ENCODE data around the gene RBP5.

Gene RBP5

DNA sequence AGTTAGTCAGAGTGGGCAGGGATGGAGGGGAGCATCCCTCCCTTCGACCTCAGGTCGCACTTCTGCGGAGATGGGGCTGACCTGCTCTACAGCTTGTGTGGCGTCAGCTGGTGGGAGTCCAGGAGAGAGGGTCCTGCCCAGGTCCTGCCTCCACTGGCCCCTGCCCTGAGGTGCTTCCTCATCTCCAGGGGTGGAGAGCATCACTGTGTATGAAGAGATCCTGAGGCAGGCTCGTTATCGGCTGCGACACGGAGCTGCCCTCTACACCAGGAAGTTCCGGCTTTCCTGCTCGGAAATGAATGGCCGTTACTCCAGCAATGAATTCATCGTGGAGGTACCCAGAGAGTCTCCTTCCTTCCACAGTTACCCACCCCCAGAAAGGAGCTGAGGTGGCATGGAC lies 21.7 kb upstream of the RBP5 start:
- TF ChIP-seq NFIC (IDR thresholded peaks at IDR 0.05), result no peak
- TF ChIP-seq ZBTB7A (IDR thresholded peaks at IDR 0.05; ENCODE audit: low read depth), result no peak
- no peak for TF ChIP-seq EP300 (IDR thresholded peaks at IDR 0.05; ENCODE audit: borderline replicate concordance)
- no peak for TF ChIP-seq YY1 (IDR thresholded peaks at IDR 0.05; ENCODE audit: low read depth)
- TF ChIP-seq TCF12 (IDR thresholded peaks at IDR 0.05; ENCODE audit: low read depth), result no peak
- no peak for TF ChIP-seq FOXM1 (IDR thresholded peaks at IDR 0.05; ENCODE audit: borderline replicate concordance, low read depth)

GRCh38 chr12:7146906-7147305 lies 18.2 kb upstream of the RBP5 start:
- TF ChIP-seq RAD21 (IDR thresholded peaks at IDR 0.05; ENCODE audit: low read depth) (no peak), NFIC (IDR thresholded peaks at IDR 0.05) (no peak), EGR1 (IDR thresholded peaks at IDR 0.05) (no peak), ZBTB7A (IDR thresholded peaks at IDR 0.05; ENCODE audit: low read depth) (no peak), CEBPB (IDR thresholded peaks at IDR 0.05) (no peak), REST (IDR thresholded peaks at IDR 0.05; ENCODE audit: low read depth) (no peak), TEAD4 (IDR thresholded peaks at IDR 0.05) (no peak), EP300 (IDR thresholded peaks at IDR 0.05; ENCODE audit: borderline replicate concordance) (no peak), YY1 (IDR thresholded peaks at IDR 0.05; ENCODE audit: low read depth) (no peak), TAF1 (IDR thresholded peaks at IDR 0.05; ENCODE audit: low read depth) (no peak), FOXM1 (IDR thresholded peaks at IDR 0.05; ENCODE audit: borderline replicate concordance, low read depth) (no peak), MAX (IDR thresholded peaks at IDR 0.05) (no peak), TCF12 (IDR thresholded peaks at IDR 0.05; ENCODE audit: low read depth) (no peak), USF1 (IDR thresholded peaks at IDR 0.05) (no peak), CREB1 (IDR thresholded peaks at IDR 0.05; ENCODE audit: low read depth) (no peak)

- TF ChIP-seq USF1 (IDR thresholded peaks at IDR 0.05) (no peak), MAX (IDR thresholded peaks at IDR 0.05) (no peak), CREB1 (IDR thresholded peaks at IDR 0.05; ENCODE audit: low read depth) (no peak), FOXM1 (IDR thresholded peaks at IDR 0.05; ENCODE audit: borderline replicate concordance, low read depth) (no peak), EP300 (IDR thresholded peaks at IDR 0.05; ENCODE audit: borderline replicate concordance) (no peak), CEBPB (IDR thresholded peaks at IDR 0.05) (no peak), NFIC (IDR thresholded peaks at IDR 0.05) (no peak), TAF1 (IDR thresholded peaks at IDR 0.05; ENCODE audit: low read depth) (no peak), RAD21 (IDR thresholded peaks at IDR 0.05; ENCODE audit: low read depth) (no peak), TCF12 (IDR thresholded peaks at IDR 0.05; ENCODE audit: low read depth) (no peak), YY1 (IDR thresholded peaks at IDR 0.05; ENCODE audit: low read depth) (no peak), ZBTB7A (IDR thresholded peaks at IDR 0.05; ENCODE audit: low read depth) (no peak), EGR1 (IDR thresholded peaks at IDR 0.05) (no peak), REST (IDR thresholded peaks at IDR 0.05; ENCODE audit: low read depth) (no peak), TEAD4 (IDR thresholded peaks at IDR 0.05) (no peak)
Observed at GRCh38 chr12:7146228-7146627, 17.5 kb upstream of the RBP5 start.

GRCh38 chr12:7145671-7146070 lies 17.0 kb upstream of the RBP5 start:
- TF ChIP-seq EGR1 (IDR thresholded peaks at IDR 0.05), result no peak
- TF ChIP-seq CEBPB (IDR thresholded peaks at IDR 0.05), result no peak
- TF ChIP-seq NFIC (IDR thresholded peaks at IDR 0.05), result no peak
- no peak for TF ChIP-seq TCF12 (IDR thresholded peaks at IDR 0.05; ENCODE audit: low read depth)
- TF ChIP-seq MAX (IDR thresholded peaks at IDR 0.05), result no peak
- TF ChIP-seq FOXM1 (IDR thresholded peaks at IDR 0.05; ENCODE audit: borderline replicate concordance, low read depth), result no peak
- TF ChIP-seq USF1 (IDR thresholded peaks at IDR 0.05), result no peak

- TF ChIP-seq YY1 (IDR thresholded peaks at IDR 0.05; ENCODE audit: low read depth) (no peak), RAD21 (IDR thresholded peaks at IDR 0.05; ENCODE audit: low read depth) (peak; percentile 59)
Observed at GRCh38 chr12:7144414-7145120, 15.9 kb upstream of the RBP5 start.

Measured in Ishikawa (cell line).